Astrocyte (in vitro differentiated cells and primary cell): ENCODE results near the gene GMPR. TPM values are rescaled to one million over a fixed set of nuclear protein-coding genes. Genes with fewer than 3 reads are reported as not detected.

Experiments used
- DNase-seq: peaks from one replicate; pipeline ENCODE4 v3.0.0-alpha.2; 2010; ENCODE audit warnings: low read depth
- FAIRE-seq: peaks from 2 replicates; lab custom pipeline; 2011; peaks lifted over from hg19 to GRCh38; lab: Jason Lieb, UNC
- H2AFZ ChIP-seq: 2 replicates; pipeline ENCODE4 v1.6.0; 2012; ENCODE audit warnings: low read depth, low read length, inconsistent platforms
- H3K27ac ChIP-seq: 2 replicates; pipeline ENCODE4 v1.5.1; 2011; ENCODE audit warnings: low read depth, low read length, inconsistent platforms
- H3K27me3 ChIP-seq: 2 replicates; pipeline ENCODE4 v1.6.0; 2011; ENCODE audit warnings: low read length, inconsistent platforms; ENCODE audit not compliant: insufficient read depth
- H3K36me3 ChIP-seq: 2 replicates; pipeline ENCODE4 v1.5.1; 2011; ENCODE audit warnings: low read length, inconsistent platforms; ENCODE audit not compliant: insufficient read depth
- H3K4me1 ChIP-seq: 2 replicates; pipeline ENCODE4 v1.5.1; 2011; ENCODE audit warnings: low read length, inconsistent platforms; ENCODE audit not compliant: insufficient read depth
- H3K4me2 ChIP-seq: 2 replicates; pipeline ENCODE4 v1.6.0; 2012; ENCODE audit warnings: low read length, inconsistent platforms
- H3K4me3 ChIP-seq: 2 replicates; pipeline ENCODE4 v1.5.1; 2011; ENCODE audit warnings: low read depth, mild to moderate bottlenecking, low read length, inconsistent platforms; ENCODE audit not compliant: insufficient read depth
- H3K79me2 ChIP-seq: 2 replicates; pipeline ENCODE4 v1.6.0; 2012; ENCODE audit warnings: mild to moderate bottlenecking, low read length, inconsistent platforms; ENCODE audit not compliant: insufficient read depth
- H3K9ac ChIP-seq: 2 replicates; pipeline ENCODE4 v1.6.0; 2012; ENCODE audit warnings: mild to moderate bottlenecking, low read length, inconsistent platforms
- H3K9me3 ChIP-seq: 2 replicates; pipeline ENCODE4 v1.5.1; 2012; ENCODE audit warnings: low read depth, mild to moderate bottlenecking, low read length, inconsistent platforms; ENCODE audit not compliant: insufficient read depth
- H4K20me1 ChIP-seq: 2 replicates; pipeline ENCODE4 v1.6.0; 2012; ENCODE audit warnings: low read length, inconsistent platforms; ENCODE audit not compliant: insufficient read depth
- H3K27ac Mint-ChIP-seq: one replicate; pipeline ENCODE4 v1.8.0; 2021; ENCODE audit warnings: mild to moderate bottlenecking, mixed read lengths; ENCODE audit not compliant: unreplicated experiment
- H3K27me3 Mint-ChIP-seq: one replicate; pipeline ENCODE4 v1.8.0; 2021; ENCODE audit warnings: low read depth, mixed read lengths; ENCODE audit not compliant: unreplicated experiment
- H3K36me3 Mint-ChIP-seq: one replicate; pipeline ENCODE4 v1.8.0; 2021; ENCODE audit warnings: low read depth, mixed read lengths; ENCODE audit not compliant: unreplicated experiment
- H3K4me1 Mint-ChIP-seq: one replicate; pipeline ENCODE4 v1.8.0; 2021; ENCODE audit warnings: low read depth, mixed read lengths; ENCODE audit not compliant: unreplicated experiment
- H3K4me3 Mint-ChIP-seq: one replicate; pipeline ENCODE4 v1.8.0; 2021; ENCODE audit warnings: mild to moderate bottlenecking, moderate library complexity, mixed read lengths; ENCODE audit not compliant: unreplicated experiment
- H3K9me3 Mint-ChIP-seq: one replicate; pipeline ENCODE4 v1.8.0; 2021; ENCODE audit warnings: mild to moderate bottlenecking, mixed read lengths; ENCODE audit not compliant: unreplicated experiment
- EZH2 ChIP-seq: IDR thresholded peaks from 2 replicates; pipeline ENCODE4 v1.6.1; 2012; ENCODE audit warnings: mild to moderate bottlenecking, low read length, inconsistent platforms; ENCODE audit not compliant: insufficient read depth
- total RNA-seq: library from RNA; stranded (reverse); gene quantifications from 2 replicates; pipeline ENCODE4 v1.2.1, GENCODE V29; 2021
- TF ChIP-seq, protein P1 (sequence below): IDR thresholded peaks from 2 replicates; pipeline ENCODE4 v1.5.1; 2011; ENCODE audit warnings: low read depth, mild to moderate bottlenecking, inconsistent platforms, low read length, moderate library complexity; ENCODE audit not compliant: insufficient read depth

The GMPR gene
- total RNA-seq, 1 donor from 2014 or later, result 2.0 TPM

DNA sequence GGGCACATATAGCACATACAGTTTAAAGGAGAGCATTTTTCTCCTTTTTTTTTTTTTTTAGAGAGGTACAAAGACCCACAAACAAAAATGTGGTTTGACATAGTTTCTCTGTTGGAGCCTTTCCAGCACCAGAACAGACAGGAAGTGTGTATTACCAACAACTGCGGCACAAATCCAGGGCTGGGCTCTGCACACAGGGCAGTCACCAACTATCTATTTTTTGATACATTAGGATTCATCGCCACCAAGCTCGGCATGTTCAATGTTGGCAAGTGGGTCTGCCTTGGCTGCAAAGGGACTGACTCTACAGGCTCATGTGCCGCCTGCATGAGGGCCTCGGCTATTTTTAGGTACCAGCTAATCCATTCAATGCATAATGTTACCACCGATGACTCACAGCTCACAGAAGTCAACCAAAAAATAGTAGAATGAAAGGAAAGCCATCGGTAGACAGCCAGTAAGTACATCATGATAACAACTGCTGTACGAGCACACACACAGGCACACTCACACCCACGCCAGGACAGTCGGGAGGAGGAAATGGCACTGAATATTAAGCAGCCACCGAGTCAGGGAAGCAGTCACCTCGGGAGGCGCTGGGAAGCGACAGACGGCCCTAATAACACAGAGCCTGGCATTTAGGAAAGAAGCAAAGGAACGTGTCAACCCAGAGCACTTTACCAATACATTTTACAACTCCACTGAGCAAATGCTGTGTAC is 81.6 kb downstream of the GMPR start:
- TF ChIP-seq, protein P1, sequence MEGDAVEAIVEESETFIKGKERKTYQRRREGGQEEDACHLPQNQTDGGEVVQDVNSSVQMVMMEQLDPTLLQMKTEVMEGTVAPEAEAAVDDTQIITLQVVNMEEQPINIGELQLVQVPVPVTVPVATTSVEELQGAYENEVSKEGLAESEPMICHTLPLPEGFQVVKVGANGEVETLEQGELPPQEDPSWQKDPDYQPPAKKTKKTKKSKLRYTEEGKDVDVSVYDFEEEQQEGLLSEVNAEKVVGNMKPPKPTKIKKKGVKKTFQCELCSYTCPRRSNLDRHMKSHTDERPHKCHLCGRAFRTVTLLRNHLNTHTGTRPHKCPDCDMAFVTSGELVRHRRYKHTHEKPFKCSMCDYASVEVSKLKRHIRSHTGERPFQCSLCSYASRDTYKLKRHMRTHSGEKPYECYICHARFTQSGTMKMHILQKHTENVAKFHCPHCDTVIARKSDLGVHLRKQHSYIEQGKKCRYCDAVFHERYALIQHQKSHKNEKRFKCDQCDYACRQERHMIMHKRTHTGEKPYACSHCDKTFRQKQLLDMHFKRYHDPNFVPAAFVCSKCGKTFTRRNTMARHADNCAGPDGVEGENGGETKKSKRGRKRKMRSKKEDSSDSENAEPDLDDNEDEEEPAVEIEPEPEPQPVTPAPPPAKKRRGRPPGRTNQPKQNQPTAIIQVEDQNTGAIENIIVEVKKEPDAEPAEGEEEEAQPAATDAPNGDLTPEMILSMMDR, result no peak
- TF ChIP-seq EZH2, result no peak
- Histone ChIP-seq H4K20me1 (peaks cover 26% of the 10 kb centered on the region), H3K4me3 (peak overlapping the region; percentile 45), H3K9ac (peak overlapping the region; percentile 88), H3K4me2 (peak overlapping the region; percentile 85), H3K27ac (peak overlapping the region; percentile 97), H3K4me1 (peaks cover 64% of the 10 kb centered on the region), H3K79me2 (peaks cover 4% of the 10 kb centered on the region), H3K27me3 (no peaks in the 10 kb centered on the region), H3K36me3 (no peaks in the 10 kb centered on the region), H2AFZ (no peak overlapping the region), H3K9me3 (no peaks in the 10 kb centered on the region)
- DNase-seq, result peak; percentile 97
- no peaks in the 10 kb centered on the region for H3K27me3 Mint-ChIP-seq
- no peak overlapping the region for H3K4me3 Mint-ChIP-seq
- H3K27ac Mint-ChIP-seq, result peak overlapping the region; percentile 72
- peaks cover 13% of the 10 kb centered on the region for H3K36me3 Mint-ChIP-seq
- peak; percentile 64 for FAIRE-seq
- no peaks in the 10 kb centered on the region for H3K9me3 Mint-ChIP-seq
- H3K4me1 Mint-ChIP-seq, result peaks cover 63% of the 10 kb centered on the region

DNA sequence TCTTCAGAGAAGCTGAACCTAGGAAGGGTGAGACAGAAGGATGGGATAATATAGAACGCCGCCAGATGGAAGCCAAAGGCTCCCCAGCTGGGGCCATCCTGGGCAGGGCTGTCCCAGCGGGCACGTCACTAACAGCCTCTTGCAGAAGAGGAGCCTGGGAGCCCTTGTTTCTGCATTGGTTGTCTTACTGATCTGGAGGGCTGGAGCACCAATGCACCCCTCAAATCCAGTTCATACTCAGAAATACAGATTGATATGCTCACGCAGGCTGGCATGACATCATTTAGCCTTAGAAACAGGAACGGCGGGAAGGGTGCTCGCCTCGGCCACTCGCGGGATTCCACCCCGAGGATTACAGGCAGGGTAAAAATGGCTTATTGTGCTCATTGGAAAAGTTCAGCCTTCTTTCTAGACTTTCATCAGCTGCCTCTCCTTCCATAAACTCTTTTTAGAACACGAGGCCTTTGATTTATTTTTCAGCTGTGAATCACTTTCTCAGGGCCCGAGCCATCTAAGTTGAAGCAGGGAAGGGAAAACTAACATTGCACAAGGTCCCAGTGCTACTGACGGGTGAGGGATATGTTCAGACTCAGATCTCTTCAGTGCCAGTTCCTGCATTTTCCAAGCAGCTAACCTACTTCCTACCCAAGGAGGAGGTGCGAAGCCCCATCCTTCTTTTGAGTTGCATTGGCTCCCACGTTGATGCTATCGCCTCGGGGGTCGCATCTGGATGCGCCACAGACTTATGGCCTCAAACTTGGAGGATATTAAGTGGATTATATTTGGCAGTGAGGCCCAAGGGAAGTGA is 82.3 kb downstream of the GMPR start:
- Histone ChIP-seq H3K4me3 (peak overlapping the region; percentile 45), H3K9ac (peak overlapping the region; percentile 88), H3K79me2 (no peaks in the 10 kb centered on the region), H3K36me3 (no peaks in the 10 kb centered on the region), H3K27ac (peak overlapping the region; percentile 97), H3K4me1 (peaks cover 65% of the 10 kb centered on the region), H4K20me1 (peaks cover 27% of the 10 kb centered on the region), H2AFZ (no peak overlapping the region), H3K27me3 (no peaks in the 10 kb centered on the region), H3K4me2 (peak overlapping the region; percentile 85), H3K9me3 (no peaks in the 10 kb centered on the region)
- Mint-ChIP-seq H3K36me3 (peaks cover 13% of the 10 kb centered on the region), H3K27me3 (no peaks in the 10 kb centered on the region), H3K4me3 (no peak overlapping the region), H3K4me1 (peaks cover 67% of the 10 kb centered on the region), H3K9me3 (no peaks in the 10 kb centered on the region), H3K27ac (peak overlapping the region; percentile 72)
- no peak for FAIRE-seq
- TF ChIP-seq, protein P1, result no peak
- TF ChIP-seq EZH2, result no peak
- DNase-seq, result peak; percentile 46
